ENCODE data around the gene PPM1B. TPM values are rescaled to one million over a fixed set of nuclear protein-coding genes. Genes with fewer than 3 reads are reported as not detected.
A peak's percentile ranks its signal among the peaks of the same experiment; 100 is the strongest.

PPM1B gene
- total and polyA plus RNA-seq, 2 of the 13 experiments (the other 11 are each of a cell fraction or from before 2014, with no cell fraction given) = 24.4 to 25.0 TPM

- TF ChIP-seq ZGPAT (CRISPR knock-in tag; IDR thresholded peaks at IDR 0.05) = no peak
- TF ChIP-seq KDM3A (CRISPR knock-in tag; IDR thresholded peaks at IDR 0.05; ENCODE audit: low read depth) = 0 out of 2 replicates have a peak, but pooled peaks have one; percentile 42
Measured at GRCh38 chr2:44167311-44167907, 1.3 kb upstream of the PPM1B start (continued).

- H3K27me3 ChIP-seq (ENCODE audit: control insufficient read depth in 1 of 2, insufficient read depth in 2 of 2, low read length in 2 of 2) = no peaks in the 10 kb centered on the region; a peak in 1 of 5 replicates
- H3K27ac ChIP-seq (ENCODE audit: extremely low read length, insufficient read depth, low read length) = peak overlapping the region; percentile 96
- intact Hi-C loops (cut with micrococcal nuclease; ENCODE audit: unreplicated experiment) = loop anchor here (1.0 to 10.0 kb wide), 5 partner anchors 64 to 194 kb away; no protein-coding TSS in a partner anchor
- peaks cover 33% of the 10 kb centered on the region for H3K4me1 ChIP-seq (ENCODE audit: insufficient read depth, low read length)
- peak overlapping the region; percentile 98 for H2AFZ ChIP-seq (ENCODE audit: low read length)
- ATAC-seq (peak; percentile 92), DNase-seq (ENCODE audit: low spot score) (peak; percentile 100), FAIRE-seq (peak; percentile 95)
- H3K4me3 ChIP-seq (replicated peaks in 1 of 3; ENCODE audit: insufficient read depth in 1 of 3, low read depth in 2 of 3, low read length in 3 of 3) = peak overlapping the region; percentile 58 to 75 (median 60)
- CTCF ChIA-PET (ENCODE audit: low intra/inter-chr PET ratio, low total read pairs) = no interaction called here
- H3K36me3 ChIP-seq (replicated peaks in 1 of 2; ENCODE audit: control insufficient read depth in 1 of 2, insufficient read depth in 2 of 2, low read length in 2 of 2) = peaks cover 0 to 4% of the 10 kb centered on the region in 2 experiments; a peak in 1 of 5 replicates
- H3K79me2 ChIP-seq (ENCODE audit: insufficient read depth, low read length) = peaks cover 41% of the 10 kb centered on the region
- H4K20me1 ChIP-seq (ENCODE audit: insufficient read depth, low read length) = peaks cover 23% of the 10 kb centered on the region
- no peaks in the 10 kb centered on the region for H3K9me3 ChIP-seq (ENCODE audit: low read length)
- H3K9ac ChIP-seq (ENCODE audit: insufficient read depth, low read depth, low read length) = peak overlapping the region; percentile 92
- in situ Hi-C loops (cut with HindIII; ENCODE audit: extremely low pct_ligation_motif_present, low pct_unique_long_range_greater_than_20kb) = no loop called here
- WGBS (ENCODE audit: low lambda C conversion rate) = under 1% methylated on average over 46 of the region's 46 CpGs
- TSS peak; percentile 90 for BruUV-seq (replicated peaks)
- H3K4me2 ChIP-seq (ENCODE audit: low read depth, low read length) = peak overlapping the region; percentile 99
- POLR2A ChIA-PET = interaction anchor here (0.6 to 1.9 kb wide), 25 partner anchors 9 to 194 kb away, joined by 3 to 21 read pairs (median 4); partner anchors contain the start of genes CAMKMT and PREPL
- no peak for TF ChIP-seq ZNF33A (CRISPR knock-in tag; IDR thresholded peaks at IDR 0.05; ENCODE audit: borderline replicate concordance)
- 0 out of 2 replicates have a peak, but pooled peaks have one; percentile 81 for TF ChIP-seq ZSCAN29 (CRISPR knock-in tag; conservative IDR thresholded peaks at IDR 0.05)
- no peak for TF ChIP-seq REL (CRISPR knock-in tag; conservative IDR thresholded peaks at IDR 0.05)
- 0 out of 2 replicates have a peak, but pooled peaks have one; percentile 29 for TF ChIP-seq KLF11 (CRISPR knock-in tag; IDR thresholded peaks at IDR 0.05)
- TF ChIP-seq ATF6 (CRISPR knock-in tag; conservative IDR thresholded peaks at IDR 0.05) = no peak
- no peak for TF ChIP-seq U2AF1 (optimal IDR thresholded peaks at IDR 0.05; ENCODE audit: low read depth, low read length)
- peak; percentile 90 for TF ChIP-seq ZFP91 (CRISPR knock-in tag; IDR thresholded peaks at IDR 0.05; ENCODE audit: borderline replicate concordance)
- no peak for TF ChIP-seq RFXANK (CRISPR knock-in tag; IDR thresholded peaks at IDR 0.05)
- TF ChIP-seq ZFP62 (CRISPR knock-in tag; IDR thresholded peaks at IDR 0.05) = no peak
- no peak for TF ChIP-seq ZBTB20 (CRISPR knock-in tag; IDR thresholded peaks at IDR 0.05; ENCODE audit: borderline replicate concordance, low read depth)
- peak; percentile 67 for TF ChIP-seq RBM39 (IDR thresholded peaks at IDR 0.05; ENCODE audit: low read depth, low read length, poor library complexity, severe bottlenecking)
- peak; percentile 51 to 78 for TF ChIP-seq POLR2A (IDR thresholded peaks at IDR 0.05; ENCODE audit: insufficient read depth in 1 of 2, low read depth in 2 of 2, low read length in 2 of 2)
- no peak for TF ChIP-seq ZBTB37 (CRISPR knock-in tag; IDR thresholded peaks at IDR 0.05)
Measured at GRCh38 chr2:44167908-44168680, 581 bp upstream of the PPM1B start.
